GM12878 (cell line): ENCODE measurements around the gene MGMT.

Experiments
- HCFC1 ChIP-seq: fragments of 150-350 bp; IDR thresholded peaks from 2 replicates; pipeline ENCODE4 v1.6.1; 2014; ENCODE audit warnings: low read length
- JUNB ChIP-seq: IDR thresholded peaks from 2 replicates; pipeline ENCODE4 v1.6.1; 2016; ENCODE audit warnings: antibody characterized with exemption, mild to moderate bottlenecking
- KDM1A ChIP-seq: fragments of 200-600 bp; sonication (generic); IDR thresholded peaks from 2 replicates; pipeline ENCODE4 v1.6.1; 2016; ENCODE audit warnings: borderline replicate concordance
- RAD21 ChIP-seq: IDR thresholded peaks from 2 replicates; pipeline ENCODE4 v1.6.1; 2011; ENCODE audit warnings: mild to moderate bottlenecking, low read depth, low read length, moderate library complexity; ENCODE audit not compliant: insufficient read depth
- RCOR1 ChIP-seq: conservative IDR thresholded peaks from 2 replicates; pipeline ENCODE4 v1.6.1; 2012; ENCODE audit warnings: low read depth, low read length, improper control_type of control experiment
- YBX1 ChIP-seq: fragments of 450-650 bp; IDR thresholded peaks from 2 replicates; pipeline ENCODE4 v1.6.1; 2016; ENCODE audit warnings: antibody characterized with exemption

DNA sequence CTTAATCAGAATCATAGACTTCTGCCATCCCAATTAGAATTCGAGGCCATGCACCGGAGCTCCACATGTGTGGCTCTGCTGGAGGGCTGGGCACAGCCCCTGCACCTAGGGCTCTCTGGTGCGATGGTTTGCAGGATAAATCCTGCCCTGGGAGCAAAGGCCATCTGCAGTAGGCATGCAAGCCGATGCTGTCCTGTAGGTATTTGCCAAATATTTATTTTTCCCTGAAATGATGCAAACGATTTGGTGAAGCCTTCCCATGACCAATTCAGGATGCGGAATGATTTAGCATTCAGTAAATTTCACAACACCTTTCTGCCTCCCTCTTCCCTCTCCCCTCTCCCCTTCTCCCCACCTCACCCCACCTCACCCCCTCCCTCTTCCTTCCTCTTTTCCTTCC lies 326.4 kb downstream of the MGMT start:
- TF ChIP-seq YBX1 (no peak), HCFC1 (no peak), KDM1A (no peak), RAD21 (no peak), RCOR1 (no peak), JUNB (no peak)
